Measurements from ENCODE around the gene DOLK. TPM values are rescaled to one million over a fixed set of nuclear protein-coding genes. Genes with fewer than 3 reads are reported as not detected.

DOLK gene
- total RNA-seq, 1 experiment from 2014 or later = 12.0 TPM

DNA sequence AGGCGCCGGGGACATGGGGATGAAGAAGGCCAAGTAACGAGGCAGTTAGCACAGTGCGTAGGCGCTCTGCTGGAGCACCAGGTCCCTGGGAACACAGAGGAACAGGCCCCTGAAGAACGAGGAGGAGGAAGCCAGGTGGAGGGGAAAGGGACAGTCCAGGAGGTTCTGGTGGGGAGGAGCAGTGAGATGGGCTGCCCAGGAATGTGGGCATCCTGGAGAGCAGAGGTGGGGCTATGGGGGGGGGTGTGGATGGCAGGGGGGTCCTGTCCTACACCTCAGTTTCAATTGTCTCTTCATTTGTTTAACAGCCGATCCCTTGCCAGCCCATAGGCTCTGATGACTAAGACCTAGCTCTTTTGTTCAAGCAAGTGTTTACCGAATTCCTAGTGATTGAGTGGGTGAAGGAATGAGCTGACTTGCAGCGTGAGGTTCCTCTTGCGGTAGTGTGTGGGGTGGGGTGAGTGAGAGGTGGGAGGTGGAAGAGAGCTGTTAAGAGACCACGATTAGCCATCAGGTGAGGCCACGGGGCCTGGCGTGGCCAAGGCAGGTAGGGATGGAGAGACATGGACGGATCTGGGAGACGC is 35.0 kb downstream of the DOLK start:
- H4K20me1 ChIP-seq (ENCODE audit: insufficient read depth) = no peaks in the 10 kb centered on the region
- peak overlapping the region in 1 of 2 experiments; percentile 15; a peak in 2 of 4 replicates for H3K4me3 ChIP-seq (replicated peaks in 1 of 2; ENCODE audit: low read depth in 1 of 2, low read length in 2 of 2)
- RAD21 ChIA-PET (ENCODE audit: low non-redundant PET in 1 of 2, low total read pairs in 2 of 2, uncharacterized antibody in 2 of 2, unreplicated experiment in 2 of 2) = no interaction called here
- peaks cover 6 to 13% of the 10 kb centered on the region in 2 experiments; a peak in 3 of 4 replicates for H3K36me3 ChIP-seq (ENCODE audit: control insufficient read depth in 1 of 2, insufficient read depth in 2 of 2, low read length in 2 of 2)
- intact Hi-C loops (cut with micrococcal nuclease) = no loop called here
- peaks cover 13% of the 10 kb centered on the region; the same call in 1 of the 2 replicates for H3K79me2 ChIP-seq (ENCODE audit: insufficient read depth, low read length)
- ATAC-seq (peak; percentile 84), DNase-seq (ENCODE audit: low read depth, low spot score) (peak; percentile 43)
- H3K9me2 ChIP-seq (ENCODE audit: insufficient read depth) = no peaks in the 10 kb centered on the region
- TF ChIP-seq FOSL1 (IDR thresholded peaks at IDR 0.05; ENCODE audit: low read depth) (peak; percentile 39; the same call in 1 of the 2 replicates), EZH2 (IDR thresholded peaks at IDR 0.05) (no peak), EGR1 (IDR thresholded peaks at IDR 0.05; ENCODE audit: low read depth) (peak; percentile 49; the same call in 1 of the 2 replicates)
- peak overlapping the region; percentile 65 for H3K4me2 ChIP-seq (ENCODE audit: low read length)
- H3K27me3 ChIP-seq (ENCODE audit: insufficient read depth, low read length) = no peaks in the 10 kb centered on the region
- peak overlapping the region; percentile 24; the same call in 1 of the 2 replicates for H3K27ac ChIP-seq (ENCODE audit: low read depth, low read length)
- CTCF ChIA-PET = no interaction called here
- BruUV-seq (replicated peaks) = no TSS peak
- no peak overlapping the region for H2AFZ ChIP-seq (ENCODE audit: low read depth, low read length, poor library complexity, severe bottlenecking)
- peak overlapping the region; percentile 23 for H3K9ac ChIP-seq (ENCODE audit: low read length)
- POLR2A ChIA-PET = no interaction called here
- H3K4me1 ChIP-seq (ENCODE audit: control insufficient read depth in 1 of 2, insufficient read depth in 2 of 2, low read length in 2 of 2) = peaks cover 14 to 32% of the 10 kb centered on the region in 2 experiments
- no peaks in the 10 kb centered on the region for H3K9me3 ChIP-seq (ENCODE audit: control insufficient read depth in 1 of 2, insufficient read depth in 1 of 2, low read depth in 1 of 2, low read length in 2 of 2)

DNA sequence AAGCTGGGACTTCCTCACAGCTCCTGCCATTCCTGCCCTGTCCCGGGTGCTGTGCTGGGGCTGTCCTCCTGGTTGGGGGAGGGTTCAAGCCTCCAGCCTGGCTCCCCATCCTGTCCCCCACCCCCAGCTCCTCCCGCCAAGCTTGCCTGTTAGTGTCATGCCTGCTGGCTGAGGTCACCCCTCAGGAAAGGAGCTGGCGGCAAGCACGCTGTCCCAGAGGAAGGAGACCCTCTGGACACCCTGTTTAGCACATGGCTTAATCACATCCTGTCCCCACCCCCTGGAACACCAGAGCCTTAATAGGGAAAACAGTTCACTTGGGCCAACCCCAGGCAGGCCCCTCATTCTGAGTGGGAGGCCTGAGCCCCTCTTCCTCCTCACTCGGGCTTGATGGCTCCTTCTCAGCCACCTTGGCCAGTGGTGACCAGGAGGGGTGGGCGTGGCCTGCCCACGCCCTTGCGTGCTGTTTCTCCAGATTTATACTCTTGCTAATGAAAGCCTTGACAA is 35.8 kb downstream of the DOLK start:
- no TSS peak for BruUV-seq (replicated peaks)
- Histone ChIP-seq H3K9me2 (ENCODE audit: insufficient read depth) (no peaks in the 10 kb centered on the region), H3K4me2 (ENCODE audit: low read length) (peak overlapping the region; percentile 65), H2AFZ (ENCODE audit: low read depth, low read length, poor library complexity, severe bottlenecking) (no peak overlapping the region), H4K20me1 (ENCODE audit: insufficient read depth) (no peaks in the 10 kb centered on the region), H3K36me3 (ENCODE audit: control insufficient read depth in 1 of 2, insufficient read depth in 2 of 2, low read length in 2 of 2) (peaks cover 6 to 14% of the 10 kb centered on the region in 2 experiments; a peak in 3 of 4 replicates), H3K27ac (ENCODE audit: low read depth, low read length) (no peak overlapping the region), H3K79me2 (ENCODE audit: insufficient read depth, low read length) (peaks cover 16% of the 10 kb centered on the region; the same call in 1 of the 2 replicates), H3K9me3 (ENCODE audit: control insufficient read depth in 1 of 2, insufficient read depth in 1 of 2, low read depth in 1 of 2, low read length in 2 of 2) (no peaks in the 10 kb centered on the region), H3K4me1 (ENCODE audit: control insufficient read depth in 1 of 2, insufficient read depth in 2 of 2, low read length in 2 of 2) (peaks cover 14 to 32% of the 10 kb centered on the region in 2 experiments), H3K9ac (ENCODE audit: low read length) (peak overlapping the region; percentile 23), H3K27me3 (ENCODE audit: insufficient read depth, low read length) (no peaks in the 10 kb centered on the region), H3K4me3 (replicated peaks in 1 of 2; ENCODE audit: low read depth in 1 of 2, low read length in 2 of 2) (no peak overlapping the region)
- no peak for DNase-seq (ENCODE audit: low read depth, low spot score)
- intact Hi-C loops (cut with micrococcal nuclease) = no loop called here
- ATAC-seq = no peak
- ChIA-PET POLR2A (no interaction called here), CTCF (no interaction called here), RAD21 (ENCODE audit: low non-redundant PET in 1 of 2, low total read pairs in 2 of 2, uncharacterized antibody in 2 of 2, unreplicated experiment in 2 of 2) (no interaction called here)
- TF ChIP-seq, protein P1, sequence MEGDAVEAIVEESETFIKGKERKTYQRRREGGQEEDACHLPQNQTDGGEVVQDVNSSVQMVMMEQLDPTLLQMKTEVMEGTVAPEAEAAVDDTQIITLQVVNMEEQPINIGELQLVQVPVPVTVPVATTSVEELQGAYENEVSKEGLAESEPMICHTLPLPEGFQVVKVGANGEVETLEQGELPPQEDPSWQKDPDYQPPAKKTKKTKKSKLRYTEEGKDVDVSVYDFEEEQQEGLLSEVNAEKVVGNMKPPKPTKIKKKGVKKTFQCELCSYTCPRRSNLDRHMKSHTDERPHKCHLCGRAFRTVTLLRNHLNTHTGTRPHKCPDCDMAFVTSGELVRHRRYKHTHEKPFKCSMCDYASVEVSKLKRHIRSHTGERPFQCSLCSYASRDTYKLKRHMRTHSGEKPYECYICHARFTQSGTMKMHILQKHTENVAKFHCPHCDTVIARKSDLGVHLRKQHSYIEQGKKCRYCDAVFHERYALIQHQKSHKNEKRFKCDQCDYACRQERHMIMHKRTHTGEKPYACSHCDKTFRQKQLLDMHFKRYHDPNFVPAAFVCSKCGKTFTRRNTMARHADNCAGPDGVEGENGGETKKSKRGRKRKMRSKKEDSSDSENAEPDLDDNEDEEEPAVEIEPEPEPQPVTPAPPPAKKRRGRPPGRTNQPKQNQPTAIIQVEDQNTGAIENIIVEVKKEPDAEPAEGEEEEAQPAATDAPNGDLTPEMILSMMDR (IDR thresholded peaks at IDR 0.05 in 2 of 3, conservative IDR thresholded peaks at IDR 0.05 in 1 of 3; ENCODE audit: borderline replicate concordance in 1 of 3, insufficient read depth in 1 of 3, low read depth in 2 of 3, low read length in 2 of 3) = no peak
- TF ChIP-seq POLR2A (IDR thresholded peaks at IDR 0.05; ENCODE audit: borderline replicate concordance, extremely low read depth, insufficient read depth, insufficient read length) (no peak), JUND (IDR thresholded peaks at IDR 0.05) (no peak), FOSL1 (IDR thresholded peaks at IDR 0.05; ENCODE audit: low read depth) (no peak), YY1 (IDR thresholded peaks at IDR 0.05; ENCODE audit: extremely low read depth, insufficient replicate concordance, low read depth, low read length) (no peak), CEBPB (IDR thresholded peaks at IDR 0.05; ENCODE audit: low read depth) (no peak), EGR1 (IDR thresholded peaks at IDR 0.05; ENCODE audit: low read depth) (no peak), EZH2 (IDR thresholded peaks at IDR 0.05) (no peak), ELF1 (IDR thresholded peaks at IDR 0.05; ENCODE audit: borderline replicate concordance, low read depth) (no peak), TCF7L2 (IDR thresholded peaks at IDR 0.05; ENCODE audit: borderline replicate concordance, extremely low read depth, insufficient read depth, insufficient read length) (no peak)
- TF ChIP-seq, protein P2, sequence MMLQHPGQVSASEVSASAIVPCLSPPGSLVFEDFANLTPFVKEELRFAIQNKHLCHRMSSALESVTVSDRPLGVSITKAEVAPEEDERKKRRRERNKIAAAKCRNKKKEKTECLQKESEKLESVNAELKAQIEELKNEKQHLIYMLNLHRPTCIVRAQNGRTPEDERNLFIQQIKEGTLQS (IDR thresholded peaks at IDR 0.05) = no peak
- TF ChIP-seq, protein P3, sequence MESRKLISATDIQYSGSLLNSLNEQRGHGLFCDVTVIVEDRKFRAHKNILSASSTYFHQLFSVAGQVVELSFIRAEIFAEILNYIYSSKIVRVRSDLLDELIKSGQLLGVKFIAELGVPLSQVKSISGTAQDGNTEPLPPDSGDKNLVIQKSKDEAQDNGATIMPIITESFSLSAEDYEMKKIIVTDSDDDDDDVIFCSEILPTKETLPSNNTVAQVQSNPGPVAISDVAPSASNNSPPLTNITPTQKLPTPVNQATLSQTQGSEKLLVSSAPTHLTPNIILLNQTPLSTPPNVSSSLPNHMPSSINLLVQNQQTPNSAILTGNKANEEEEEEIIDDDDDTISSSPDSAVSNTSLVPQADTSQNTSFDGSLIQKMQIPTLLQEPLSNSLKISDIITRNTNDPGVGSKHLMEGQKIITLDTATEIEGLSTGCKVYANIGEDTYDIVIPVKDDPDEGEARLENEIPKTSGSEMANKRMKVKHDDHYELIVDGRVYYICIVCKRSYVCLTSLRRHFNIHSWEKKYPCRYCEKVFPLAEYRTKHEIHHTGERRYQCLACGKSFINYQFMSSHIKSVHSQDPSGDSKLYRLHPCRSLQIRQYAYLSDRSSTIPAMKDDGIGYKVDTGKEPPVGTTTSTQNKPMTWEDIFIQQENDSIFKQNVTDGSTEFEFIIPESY (IDR thresholded peaks at IDR 0.05; ENCODE audit: extremely low read depth, insufficient replicate concordance, low read length) = no peak
